Ovary (tissue), 10 donors: ENCODE data around the gene IFNW1. TPM values are rescaled to one million over a fixed set of nuclear protein-coding genes. Genes with fewer than 3 reads are reported as not detected.
"Not testable (repeated sequence)": the region's sequence is repeated elsewhere in the genome, so short reads cannot be mapped to it uniquely, and the experiment has no call there.

Experiments
- DNase-seq, 5 donors: peaks; one replicate each; pipeline ENCODE4 v3.0.0-alpha.2; 2019 to 2020
- H3K27ac ChIP-seq, 2 donors: fragments of 200-600 bp; one replicate each; pipeline versions ENCODE4 v1.5.1 to v1.8.0; 2019 to 2022
- H3K27me3 ChIP-seq: fragments of 200-600 bp; one replicate; pipeline ENCODE4 v1.8.0; 2022
- H3K36me3 ChIP-seq: fragments of 200-600 bp; sonication (generic); one replicate; pipeline ENCODE4 v1.5.1; 2019
- H3K4me1 ChIP-seq: one replicate; pipeline ENCODE4 v1.8.1; 2013; ENCODE audit warnings: mild to moderate bottlenecking, moderate library complexity; ENCODE audit not compliant: insufficient read depth
- H3K4me3 ChIP-seq: fragments of 200-600 bp; sonication (generic); one replicate; pipeline ENCODE4 v1.5.1; 2017
- H3K9me3 ChIP-seq, 2 donors: fragments of 200-600 bp in 1 of 2; sonication (generic) in 1 of 2; one replicate each; pipeline versions ENCODE4 v1.5.1 to v1.8.1; 2013 to 2019; ENCODE audit warnings: mild to moderate bottlenecking in 1 of 2, moderate library complexity in 1 of 2
- CTCF ChIP-seq, 3 donors: fragments of 450-650 bp in 2 of 3; fragments of 200-600 bp in 1 of 3; IDR thresholded peaks; one replicate each; pipeline versions ENCODE4 v1.5.1 to v1.8.0; 2016 to 2022; ENCODE audit warnings: antibody characterized with exemption in 3 of 3, mild to moderate bottlenecking in 1 of 3
- EP300 ChIP-seq: sonication (generic); formaldehyde crosslinking; IDR thresholded peaks from one replicate; pipeline ENCODE4 v1.6.1; 2017; ENCODE audit warnings: antibody characterized with exemption
- POLR2A ChIP-seq: fragments of 450-650 bp; IDR thresholded peaks from one replicate; pipeline ENCODE4 v1.6.1; 2017; ENCODE audit warnings: antibody characterized with exemption, mild to moderate bottlenecking, moderate library complexity
- WGBS, 3 donors: extraction: QIAGEN DNeasy Blood & Tissue Kit in 1 of 3; methylation state at CpG; one replicate each; pipeline versions ENCODE4 v1.1.5 to v1.1.7; 2013 to 2017; 5-methylcytosine and 5-hydroxymethylcytosine counted together
- intact Hi-C, 4 donors: fragments of 100-400 bp; cut with DNase I; formaldehyde crosslinking; loops; one replicate each; pipeline versions ENCODE4 v1.11.0 to v1.15.1; 2022 to 2023
- long read RNA-seq, 3 donors: library from polyadenylated mRNA in 2 of 3; unstranded in 2 of 3; transcript quantifications; one replicate each; pipeline ENCODE4 v2.0.0 and lab custom pipeline, GENCODE V29; 2021 to 2026
- polyA plus RNA-seq, 2 donors: library from polyadenylated mRNA; stranded (reverse); fragments of 200-250 nt in 1 of 2; fragments of 350-450 nt in 1 of 2; fragmentation: Illumina TruSeq in 1 of 2; extraction: RNeasy Lipid Tissue Mini Kit (QIAGEN cat#74804) in 1 of 2; gene quantifications; one replicate each; pipeline ENCODE4 v1.2.3, GENCODE V29; 2013 to 2014
- total RNA-seq, 7 donors: library from RNA; depleted of rRNA in 2 of 7; stranded (reverse); fragments of >200 nt in 2 of 7; fragmentation: NEBNext Ultra II Directional in 3 of 7; extraction: Animal tissue kit (Norgen Biotek cat#: 25700) in 3 of 7; gene quantifications; one replicate each; pipeline versions ENCODE4 v1.1.0 to v1.2.4, GENCODE V29; 2016 to 2023
- donor health status: DM: no; HTN: no; CAD: no; lungs with moderate emphysema.
- donor health status: DM: no; HTN: no; CAD: no.
- donor health status: Bipolar disorder and iron deficiency.
- donor health status: DM: yes; HTN: yes; CAD: no.
- donor health status: DM: no; HTN: no; CAD: no.
- donor health status: DM: yes; HTN: yes; CAD: no.

Gene IFNW1
- total RNA-seq = not detected
- polyA plus RNA-seq = not detected
- long read RNA-seq, donor 1 = 0 reads
- long read RNA-seq, donor 2, partial matches to known transcripts = 0 of 1 reads
- long read RNA-seq, donor 2, other reads (novel, unspliced or antisense) = 0 of 1 reads
- long read RNA-seq, donor 3 = 0 reads

GRCh38 chr9:21141427-21141882 lies at the start of gene IFNW1:
TSS of gene IFNW1 (minus strand) at chr9:21141832. CDS start at chr9:21141570, 262 bp downstream.
- WGBS, 3 donors = 27 to 51% (median 28%) methylated on average over 1 of the region's 1 CpG
- no peak for DNase-seq
- Histone ChIP-seq H3K36me3 (no peaks in the 10 kb centered on the region), H3K4me1 (no peaks in the 10 kb centered on the region), H3K9me3 (no peaks in the 10 kb centered on the region), H3K4me3 (no peak within 1 kb of the TSS), H3K27ac (no peak within 1 kb of the TSS), H3K27me3 (no peaks in the 10 kb centered on the region)
- intact Hi-C loops = no loop called here
- TF ChIP-seq POLR2A (no peak), CTCF (IDR thresholded peaks at IDR 0.05) (no peak), EP300 (no peak)

- H3K4me1 ChIP-seq, H3K27me3 ChIP-seq, H3K36me3 ChIP-seq, intact Hi-C loops, DNase-seq, H3K27ac ChIP-seq, H3K4me3 ChIP-seq, H3K9me3 ChIP-seq: not testable (repeated sequence)
- WGBS, 3 donors = 73 to 78% (median 76%) methylated on average over 3 of the region's 3 CpGs
Observed at GRCh38 chr9:21187487-21187886, 45.9 kb upstream of the IFNW1 start, which contains the start of gene IFNA4. TSS of gene IFNA4 (minus strand) at chr9:21187587. CDS start at chr9:21187531, 56 bp downstream.

- H3K4me1 ChIP-seq, H3K36me3 ChIP-seq, H3K27me3 ChIP-seq, H3K9me3 ChIP-seq, intact Hi-C loops, H3K27ac ChIP-seq, DNase-seq, H3K4me3 ChIP-seq: not testable (repeated sequence)
- WGBS, 3 donors = 30 to 40% (median 38%) methylated on average over 4 of the region's 4 CpGs
Observed at GRCh38 chr9:21182810-21183736, 41.4 kb upstream of the IFNW1 start.

- 79 to 86% (median 80%) methylated on average over 2 of the region's 2 CpGs for WGBS, 3 donors
- no peak for TF ChIP-seq POLR2A
- TF ChIP-seq CTCF (IDR thresholded peaks at IDR 0.05) = no peak
- TF ChIP-seq EP300 = no peak
Observed at GRCh38 chr9:21174671-21175070, 33.0 kb upstream of the IFNW1 start.

GRCh38 chr9:21172156-21172555 lies 30.5 kb upstream of the IFNW1 start:
- no peak overlapping the region for H3K27ac ChIP-seq
- intact Hi-C loops = no loop called here
- H3K4me3 ChIP-seq = no peak overlapping the region
- TF ChIP-seq CTCF (IDR thresholded peaks at IDR 0.05) (no peak), POLR2A (no peak), EP300 (no peak)
- no peaks in the 10 kb centered on the region for H3K36me3 ChIP-seq
- H3K27me3 ChIP-seq = no peaks in the 10 kb centered on the region
- WGBS, 3 donors = 81 to 85% (median 85%) methylated on average over 3 of the region's 3 CpGs
- DNase-seq = no peak
- H3K4me1 ChIP-seq = no peaks in the 10 kb centered on the region
- H3K9me3 ChIP-seq = no peaks in the 10 kb centered on the region

More at GRCh38 chr9:21174671-21175070, 33.0 kb upstream of the IFNW1 start:
- Histone ChIP-seq H3K4me1 (no peaks in the 10 kb centered on the region), H3K27me3 (no peaks in the 10 kb centered on the region), H3K4me3 (no peak overlapping the region), H3K27ac (no peak overlapping the region), H3K9me3 (no peaks in the 10 kb centered on the region), H3K36me3 (no peaks in the 10 kb centered on the region)
- intact Hi-C loops = no loop called here
- DNase-seq = no peak
